GM21529 (cell line): ENCODE results near the gene ZNF626.
"Not testable (repeated sequence)": the region's sequence is repeated elsewhere in the genome, so short reads cannot be mapped to it uniquely, and the experiment has no call there.

ENCODE experiments used
- ATAC-seq: cut with Tn5 transposase; IDR thresholded peaks from one replicate; pipeline ENCODE4 v1.9.1; 2021; ENCODE audit not compliant: unreplicated experiment

The ZNF626 gene

GRCh38 chr19:20661150-20661819, at the start of gene ZNF626:
TSS of gene ZNF626 (minus strand) at chr19:20661571. CDS start at chr19:20661446, 125 bp downstream.
- peak; percentile 71 for ATAC-seq

GRCh38 chr19:20669263-20669662, 7.9 kb upstream of the ZNF626 start:
- ATAC-seq = no peak

GRCh38 chr19:20667281-20667680, 5.9 kb upstream of the ZNF626 start:
- ATAC-seq = no peak

- no peak for ATAC-seq
Observed at GRCh38 chr19:20664901-20665781, 3.8 kb upstream of the ZNF626 start.

GRCh38 chr19:20664475-20664874, 3.1 kb upstream of the ZNF626 start:
- not testable (repeated sequence) for ATAC-seq

- no peak for ATAC-seq
Observed at GRCh38 chr19:20662421-20663105, 1.2 kb upstream of the ZNF626 start.

GRCh38 chr19:20660473-20661140, 764 bp downstream of the ZNF626 start:
- ATAC-seq = no peak

GRCh38 chr19:20640545-20640944, 20.8 kb downstream of the ZNF626 start:
- no peak for ATAC-seq

- ATAC-seq = no peak
Observed at GRCh38 chr19:20640023-20640422, 21.3 kb downstream of the ZNF626 start.

- ATAC-seq = not testable (repeated sequence)
Observed at GRCh38 chr19:20624560-20624959, 36.8 kb downstream of the ZNF626 start.

GRCh38 chr19:20616071-20616470, 45.3 kb downstream of the ZNF626 start:
- ATAC-seq = no peak

GRCh38 chr19:20614971-20615370, 46.4 kb downstream of the ZNF626 start:
- not testable (repeated sequence) for ATAC-seq

- ATAC-seq = no peak
Observed at GRCh38 chr19:20612711-20613316, 48.6 kb downstream of the ZNF626 start.

- no peak for ATAC-seq
Observed at GRCh38 chr19:20611866-20612265, 49.5 kb downstream of the ZNF626 start.

GRCh38 chr19:20607943-20608342, 53.4 kb downstream of the ZNF626 start:
- ATAC-seq = no peak
